ENCODE measurements around the gene MRC1. TPM values are rescaled to one million over a fixed set of nuclear protein-coding genes. Genes with fewer than 3 reads are reported as not detected.
A peak's percentile ranks its signal among the peaks of the same experiment; 100 is the strongest.

Gene MRC1
- not detected in 2 replicates for total RNA-seq (2014; rRNA removed)
- not detected for polyA plus RNA-seq (2012)

GRCh38 chr10:17808971-17809841 is at the start of gene MRC1:
Gene MRC1 (plus strand): TSS chr10:17809348. CDS start chr10:17809466, 118 bp downstream.
- DNase-seq (ENCODE audit: low read depth), result no peak

DNA sequence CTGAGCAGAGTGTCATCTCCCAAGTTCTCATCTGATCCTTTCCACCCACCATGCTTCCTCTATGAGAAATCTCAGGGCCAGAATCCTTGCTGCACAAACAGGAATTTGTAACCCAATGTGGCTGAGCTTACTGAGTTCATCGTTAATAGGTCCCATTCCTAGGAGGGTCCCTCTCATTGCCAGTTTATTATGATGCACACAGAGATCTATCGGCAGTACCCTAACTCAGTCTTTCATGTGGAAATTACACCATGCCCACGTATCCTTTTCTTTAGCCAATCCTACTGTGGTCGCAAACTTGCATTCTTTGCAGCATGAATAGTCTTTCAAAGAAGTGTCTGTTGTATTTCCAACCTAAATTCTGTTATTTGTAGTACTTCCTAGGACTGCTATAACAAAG is 45.0 kb upstream of the MRC1 start:
- DNase-seq (ENCODE audit: low read depth), result no peak

DNA sequence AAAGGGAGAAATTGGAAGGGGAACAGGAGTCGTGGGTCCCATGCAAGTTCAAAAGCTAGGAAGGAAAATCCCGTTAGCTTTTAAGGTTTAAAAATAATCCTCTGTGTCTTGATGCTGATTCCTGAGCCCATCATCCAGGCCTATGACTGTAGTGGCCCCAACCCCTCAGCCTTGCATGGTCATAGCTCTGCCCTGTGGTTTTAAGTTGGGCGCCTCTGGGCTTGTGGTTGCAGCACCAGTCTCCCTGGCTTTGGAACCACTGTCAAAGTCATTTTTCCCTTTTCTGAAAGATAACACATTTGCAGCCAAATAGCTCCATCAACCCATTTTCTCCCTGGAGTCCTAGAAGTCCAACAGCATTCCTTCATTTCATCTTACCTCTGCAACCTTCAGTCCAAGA is 43.5 kb upstream of the MRC1 start:
- DNase-seq (ENCODE audit: low read depth), result no peak

- no peak for DNase-seq (ENCODE audit: low read depth)
These were observed 42.4 kb upstream of the MRC1 start for GRCh38 chr10:17766731-17767130.

GRCh38 chr10:17768496-17768895 is 40.7 kb upstream of the MRC1 start:
- no peak for DNase-seq (ENCODE audit: low read depth)

DNA sequence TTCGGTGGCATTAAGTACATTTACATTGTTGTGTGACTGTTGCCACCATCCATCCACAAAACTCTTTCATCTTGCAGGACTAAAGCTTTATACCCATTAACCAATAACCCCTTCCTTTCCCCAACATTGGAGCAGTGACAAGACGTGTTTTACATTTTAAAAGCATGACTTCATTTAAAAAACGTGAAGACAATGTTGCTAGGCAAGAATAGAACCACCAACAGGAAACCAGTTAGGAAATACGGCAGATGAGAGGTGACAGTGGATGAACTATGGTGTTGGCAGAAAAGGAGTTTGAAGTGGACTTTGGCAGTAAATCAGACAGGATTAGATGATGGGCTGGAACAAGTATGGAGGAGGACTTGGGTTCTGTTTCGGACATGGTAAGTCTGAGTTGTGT is 40.2 kb upstream of the MRC1 start:
- no peak for DNase-seq (ENCODE audit: low read depth)

DNA sequence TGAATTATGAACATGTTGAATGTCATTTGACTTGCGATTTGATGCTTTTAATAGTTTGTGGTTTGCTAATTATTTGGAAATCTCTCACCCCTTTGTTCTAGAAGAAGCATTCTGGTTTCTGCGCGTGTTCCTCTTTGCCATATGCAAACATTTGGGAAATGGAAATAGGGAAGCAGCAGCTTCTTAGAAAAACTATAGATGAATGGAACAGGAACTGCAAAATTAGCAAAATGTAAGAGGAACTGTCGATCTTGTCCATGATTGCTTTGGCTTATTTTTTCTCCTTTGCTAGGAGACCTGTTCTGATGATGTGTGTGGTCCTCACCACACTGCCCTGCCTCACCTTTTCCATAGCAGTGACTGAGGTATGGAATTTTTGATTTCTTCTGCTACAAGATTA is 38.1 kb upstream of the MRC1 start:
- DNase-seq (ENCODE audit: low read depth), result no peak

DNA sequence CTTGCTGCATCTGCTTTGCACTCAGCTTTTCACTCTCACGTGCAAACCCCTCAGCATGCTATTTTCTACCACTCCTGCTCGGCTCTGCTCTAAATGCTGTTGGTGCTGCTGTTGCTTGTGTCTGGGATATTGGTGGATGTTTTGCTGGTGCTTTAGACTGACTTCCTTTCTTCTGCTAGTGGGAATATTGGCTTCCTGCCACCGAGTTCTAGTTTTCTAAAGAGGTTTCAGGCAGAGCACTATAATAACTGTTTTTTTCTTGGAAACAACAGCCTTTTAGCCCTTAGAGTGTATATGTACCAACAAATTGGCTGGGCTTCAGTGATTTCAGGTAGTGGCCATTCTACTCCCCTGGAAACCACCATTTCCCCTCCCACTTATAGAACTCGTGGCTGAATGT is 29.4 kb upstream of the MRC1 start:
- no peak for DNase-seq (ENCODE audit: low read depth)

GRCh38 chr10:17780727-17781126 is 28.4 kb upstream of the MRC1 start:
- DNase-seq (ENCODE audit: low read depth), result no peak

DNA sequence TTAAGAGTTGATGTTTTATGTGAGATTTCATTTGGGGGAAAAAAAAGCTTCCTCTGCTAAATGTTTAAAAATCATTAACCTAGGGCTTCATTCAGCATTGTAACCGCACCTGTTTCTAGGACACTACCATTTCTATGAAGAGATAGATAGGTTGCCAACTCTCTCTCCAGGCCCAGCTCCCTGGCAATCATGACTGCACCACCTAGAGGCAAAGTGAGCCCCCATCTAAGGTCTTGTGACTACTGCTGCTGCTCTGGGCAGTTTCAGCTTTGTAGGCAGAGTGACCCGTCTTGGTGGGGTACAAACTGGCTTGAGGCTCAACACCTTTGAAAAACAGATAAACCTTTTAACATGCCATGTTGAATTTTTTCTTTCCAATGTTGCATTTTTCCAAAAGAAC is 27.3 kb upstream of the MRC1 start:
- DNase-seq (ENCODE audit: low read depth), result no peak

- DNase-seq (ENCODE audit: low read depth), result no peak
These were observed 26.1 kb upstream of the MRC1 start for GRCh38 chr10:17782921-17783665.

DNA sequence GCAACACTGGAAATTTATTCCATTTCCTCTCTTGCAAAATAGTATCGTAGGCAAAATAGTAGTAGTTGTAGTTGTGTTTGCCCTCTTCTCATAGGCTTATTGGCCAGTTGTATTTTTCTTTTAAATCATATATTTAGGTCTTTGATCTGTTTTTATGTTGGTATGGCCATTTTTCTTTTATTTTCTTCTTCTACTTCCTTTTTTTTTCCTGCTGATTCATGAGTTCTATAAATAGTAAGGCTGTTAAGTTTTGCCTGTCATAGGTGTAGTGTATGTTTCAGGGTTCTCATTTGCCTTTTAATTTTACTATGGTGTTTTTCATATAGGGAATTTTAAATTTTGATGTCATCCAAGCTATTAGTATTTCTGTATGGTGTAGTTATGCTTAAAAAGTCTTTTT is 25.4 kb upstream of the MRC1 start:
- DNase-seq (ENCODE audit: low read depth), result no peak

DNA sequence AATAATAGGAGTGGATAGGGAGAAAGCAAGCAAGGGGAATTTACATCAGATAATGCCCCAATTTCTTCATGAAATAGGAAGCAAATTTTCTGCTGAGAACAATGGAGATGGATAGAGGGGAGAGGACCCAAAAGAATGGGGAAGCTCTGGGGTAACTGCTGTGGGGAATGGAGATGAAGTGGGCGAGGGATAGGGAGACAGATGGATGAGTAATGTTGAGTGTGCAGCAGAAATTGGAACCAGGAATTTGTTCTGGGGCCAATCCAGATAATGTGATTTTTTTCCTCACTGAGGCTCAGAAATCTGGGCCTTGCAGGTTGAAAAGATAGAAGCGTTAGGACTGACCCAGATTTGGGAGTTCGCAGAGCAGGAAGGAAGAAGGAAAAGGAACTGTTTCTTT is 24.5 kb upstream of the MRC1 start:
- peak; percentile 58 for DNase-seq (ENCODE audit: low read depth)

DNA sequence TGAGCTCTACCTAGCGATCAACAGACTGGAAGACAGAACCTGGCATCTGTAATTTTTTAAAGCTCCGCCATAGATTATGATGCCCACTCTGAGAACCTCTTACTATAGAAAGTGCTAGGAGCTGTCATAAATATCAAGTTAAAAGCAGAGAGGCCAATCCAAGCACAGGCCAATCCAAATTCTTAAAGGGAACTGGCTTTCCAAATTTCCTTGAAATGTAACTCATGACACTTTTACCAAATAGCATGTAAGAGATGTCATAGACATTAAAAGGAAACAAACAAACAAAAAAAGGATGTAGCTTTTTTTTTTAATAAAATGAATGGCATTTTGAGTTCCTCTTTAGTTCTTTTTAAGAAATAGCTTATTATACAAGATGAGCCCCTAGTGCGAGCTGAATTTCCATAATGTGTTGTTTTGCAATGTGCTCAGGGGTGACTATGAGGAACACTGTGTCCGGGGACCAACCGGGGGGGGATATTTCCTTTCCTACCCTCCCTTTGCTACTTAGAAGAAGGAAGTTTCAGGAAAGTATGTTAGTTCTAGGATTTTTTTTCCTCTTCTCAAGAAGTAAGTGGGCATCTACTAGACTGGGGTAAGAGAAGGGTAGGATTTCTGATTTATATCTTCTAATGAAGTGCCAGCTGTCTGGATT is 23.7 kb upstream of the MRC1 start:
- DNase-seq (ENCODE audit: low read depth), result peak; percentile 63

DNA sequence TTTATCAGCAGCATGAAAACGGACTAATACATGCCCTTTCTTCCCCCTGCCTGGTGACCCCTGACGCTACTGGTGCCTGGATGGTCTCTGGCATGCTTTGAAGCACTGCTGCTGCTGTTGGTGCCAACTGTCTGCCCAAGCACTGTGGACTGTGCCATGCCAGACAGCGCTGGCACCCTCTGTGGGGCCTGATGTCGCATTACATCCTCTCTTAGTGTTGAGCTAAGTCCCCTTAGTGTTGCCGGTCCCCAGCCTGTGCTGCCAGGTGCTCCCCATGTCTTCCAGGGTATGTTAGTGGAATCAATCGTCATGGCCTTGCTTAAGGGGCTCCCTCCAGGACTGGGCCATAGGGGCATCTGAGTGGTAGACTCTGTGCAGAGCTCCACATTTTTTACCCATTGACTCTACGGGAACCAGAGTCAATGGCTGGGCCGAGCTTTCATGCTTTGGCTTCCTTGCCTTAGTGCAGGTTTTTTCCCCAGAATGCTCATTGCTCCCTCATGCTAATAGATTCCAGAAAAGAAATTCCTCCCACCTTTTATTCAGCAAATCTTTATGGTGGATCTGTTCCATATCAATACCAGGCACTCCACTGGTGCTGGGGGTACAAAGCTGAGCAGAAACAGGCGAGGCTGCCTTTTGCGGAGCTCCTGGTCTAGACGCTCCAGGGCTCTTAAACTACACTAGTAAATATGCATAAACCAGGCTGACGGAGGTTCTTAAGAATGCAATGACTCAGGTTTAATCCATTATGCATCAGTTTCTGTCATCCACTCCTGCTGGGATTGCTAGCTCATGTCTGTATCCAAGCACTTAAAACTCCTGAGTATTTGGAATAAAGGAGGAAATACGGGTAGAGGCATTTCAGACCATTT is 21.8 kb upstream of the MRC1 start:
- peak; percentile 93 for DNase-seq (ENCODE audit: low read depth)

- no peak for DNase-seq (ENCODE audit: low read depth)
These were observed 20.5 kb upstream of the MRC1 start for GRCh38 chr10:17788646-17789045.

- no peak for DNase-seq (ENCODE audit: low read depth)
These were observed 19.8 kb upstream of the MRC1 start for GRCh38 chr10:17789396-17789795.

- DNase-seq (ENCODE audit: low read depth), result peak; percentile 34
These were observed 18.5 kb upstream of the MRC1 start for GRCh38 chr10:17790651-17791050.

DNA sequence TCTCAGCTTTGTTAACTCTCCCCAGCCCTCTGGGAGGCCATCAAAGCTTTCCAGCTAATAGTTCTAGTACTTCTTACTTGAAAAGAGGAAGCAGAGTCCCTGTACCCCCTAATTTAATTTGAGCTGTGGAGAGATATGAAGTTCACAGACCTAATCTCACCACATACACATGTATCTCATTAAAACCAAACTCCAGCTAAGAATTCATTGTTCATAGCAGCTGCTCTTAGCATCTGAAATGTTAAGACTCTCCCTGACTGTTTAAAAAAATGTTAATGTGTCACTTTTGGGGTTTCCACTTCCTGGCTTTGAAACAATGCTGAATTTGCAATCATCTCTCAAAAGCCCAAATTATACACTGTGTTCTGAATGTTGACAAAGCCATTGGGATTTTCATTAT is 16.2 kb upstream of the MRC1 start:
- peak; percentile 35 for DNase-seq (ENCODE audit: low read depth)

- no peak for DNase-seq (ENCODE audit: low read depth)
These were observed 15.1 kb upstream of the MRC1 start for GRCh38 chr10:17793823-17794644.
